OCI-LY7 (cell line): ENCODE measurements around the gene KLF2. TPM values are rescaled to one million over a fixed set of nuclear protein-coding genes. Genes with fewer than 3 reads are reported as not detected.
A peak's percentile ranks its signal among the peaks of the same experiment; 100 is the strongest.

Source experiments
- BruUV-seq: library from RNA; stranded (reverse); fragments of 400-500 nt; replicated peaks from 2 replicates; lab custom pipeline; 2021; lab: Mats Ljungman, UMichigan
- CTCF ChIA-PET: fragments of 300-600 bp; sonication (Branson Sonifier 250); formaldehyde crosslinking; loops from one replicate; lab custom pipeline; 2022; ENCODE audit warnings: antibody characterized with exemption; ENCODE audit not compliant: unreplicated experiment; lab: Charles Lee
- POLR2A ChIA-PET: fragments of 300-600 bp; sonication (Branson Sonifier 250); formaldehyde crosslinking; loops from one replicate; lab custom pipeline; 2022; ENCODE audit warnings: antibody characterized with exemption; lab: Charles Lee
- DNase-seq: peaks from one replicate; pipeline ENCODE4 v3.0.0-alpha.2; 2015; ENCODE audit warnings: low spot score
- H2AFZ ChIP-seq: fragments of 200-600 bp; sonication (generic), shearing (Covaris generic); 2 replicates; pipeline ENCODE4 v1.6.1; 2014; ENCODE audit warnings: mild to moderate bottlenecking, antibody characterized with exemption, low read length, moderate library complexity
- H3K27ac ChIP-seq: fragments of 200-600 bp; sonication (generic); 2 replicates; pipeline ENCODE4 v1.5.1; 2014; ENCODE audit warnings: mixed run types, low read depth, mild to moderate bottlenecking, moderate library complexity, low read length, inconsistent platforms; ENCODE audit not compliant: poor library complexity, severe bottlenecking
- H3K36me3 ChIP-seq: fragments of 200-600 bp; sonication (generic); 2 replicates; pipeline ENCODE4 v1.6.1; 2014; ENCODE audit warnings: mild to moderate bottlenecking, antibody characterized with exemption, low read length, moderate library complexity, mixed read lengths; ENCODE audit not compliant: insufficient read depth
- H3K4me1 ChIP-seq: fragments of 200-600 bp; sonication (generic); 2 replicates; pipeline ENCODE4 v1.5.1; 2014; ENCODE audit warnings: mild to moderate bottlenecking, low read length; ENCODE audit not compliant: insufficient read depth, poor library complexity, severe bottlenecking
- H3K4me2 ChIP-seq: fragments of 200-600 bp; sonication (generic); 2 replicates; pipeline ENCODE4 v1.6.1; 2014; ENCODE audit warnings: mild to moderate bottlenecking, low read length
- H3K4me3 ChIP-seq: fragments of 200-600 bp; sonication (generic); 2 replicates; pipeline ENCODE4 v1.5.1; 2014; ENCODE audit warnings: mild to moderate bottlenecking, low read depth, low read length; ENCODE audit not compliant: poor library complexity, severe bottlenecking
- H3K79me2 ChIP-seq: fragments of 200-600 bp; sonication (generic); 2 replicates; pipeline ENCODE4 v1.6.1; 2016; ENCODE audit warnings: low read depth, mild to moderate bottlenecking, low read length, moderate library complexity, mixed read lengths; ENCODE audit not compliant: insufficient read depth
- H3K9me2 ChIP-seq: fragments of 200-600 bp; sonication (generic); 2 replicates; pipeline ENCODE4 v1.6.1; 2016; ENCODE audit warnings: mild to moderate bottlenecking, low read length, mixed read lengths; ENCODE audit not compliant: insufficient read depth
- H3K9me3 ChIP-seq: fragments of 200-600 bp; sonication (generic); 2 replicates; pipeline ENCODE4 v1.6.1; 2014; ENCODE audit warnings: mild to moderate bottlenecking, mixed run types, low read length, mixed read lengths
- H4K20me1 ChIP-seq: fragments of 200-600 bp; sonication (generic); 2 replicates; pipeline ENCODE4 v1.6.1; 2014; ENCODE audit warnings: mild to moderate bottlenecking, antibody characterized with exemption, low read length, moderate library complexity, mixed read lengths; ENCODE audit not compliant: insufficient read depth
- EZH2phosphoT487 ChIP-seq: fragments of 200-600 bp; sonication (generic); IDR thresholded peaks from 2 replicates; pipeline ENCODE4 v1.6.1; 2018; ENCODE audit warnings: low read depth, borderline replicate concordance, mild to moderate bottlenecking, mixed run types, antibody characterized with exemption, low read length, moderate library complexity, mixed read lengths
- intact Hi-C: fragments of 100-400 bp; cut with micrococcal nuclease; formaldehyde crosslinking; loops from one replicate; pipeline ENCODE4 v1.10.0; 2022; ENCODE audit not compliant: unreplicated experiment
- total RNA-seq, 2 experiments: library from RNA; depleted of rRNA in 1 of 2; stranded (reverse); fragments of >200 nt in 1 of 2; shearing (Covaris generic) in 1 of 2; gene quantifications; 2 replicates each; pipeline ENCODE4 v1.2.3, GENCODE V29; 2014 to 2022
- TF ChIP-seq, protein P1 (sequence below): fragments of 200-600 bp; sonication (generic); conservative IDR thresholded peaks from 2 replicates; pipeline ENCODE4 v1.5.1; 2014; ENCODE audit warnings: mild to moderate bottlenecking, antibody characterized with exemption, low read length, moderate library complexity, mixed read lengths

KLF2 gene
- total RNA-seq, 2 experiments from 2014 or later, result 6.2 to 8.6 TPM

DNA sequence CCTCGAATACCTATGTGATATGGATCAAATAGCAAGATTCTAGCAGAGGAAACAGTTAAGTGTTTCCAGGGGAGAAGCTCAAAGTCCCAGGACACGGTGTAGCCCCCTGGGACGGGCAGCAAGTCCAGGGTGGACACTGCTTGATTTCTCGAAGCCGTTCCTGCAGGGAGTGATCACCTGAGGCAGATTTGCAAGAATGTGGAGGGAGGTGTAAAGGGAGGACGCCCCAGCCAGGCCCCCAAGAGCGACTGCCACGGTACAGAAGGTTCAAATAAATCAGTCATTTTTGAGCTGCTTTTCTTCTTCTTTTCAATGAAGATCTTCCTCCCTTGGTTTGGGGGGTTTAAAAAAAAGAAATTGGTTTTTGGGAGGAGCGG lies 41.4 kb downstream of the KLF2 start:
- no TSS peak for BruUV-seq
- POLR2A ChIA-PET, result interaction anchor here (1.3 to 1.6 kb wide), 2 partner anchors 17 to 38 kb away, joined by 3 to 6 read pairs; no protein-coding TSS in a partner anchor
- intact Hi-C loops, result loop anchor here (2.0 kb wide), 2 partner anchors 17 to 37 kb away; no protein-coding TSS in a partner anchor

DNA sequence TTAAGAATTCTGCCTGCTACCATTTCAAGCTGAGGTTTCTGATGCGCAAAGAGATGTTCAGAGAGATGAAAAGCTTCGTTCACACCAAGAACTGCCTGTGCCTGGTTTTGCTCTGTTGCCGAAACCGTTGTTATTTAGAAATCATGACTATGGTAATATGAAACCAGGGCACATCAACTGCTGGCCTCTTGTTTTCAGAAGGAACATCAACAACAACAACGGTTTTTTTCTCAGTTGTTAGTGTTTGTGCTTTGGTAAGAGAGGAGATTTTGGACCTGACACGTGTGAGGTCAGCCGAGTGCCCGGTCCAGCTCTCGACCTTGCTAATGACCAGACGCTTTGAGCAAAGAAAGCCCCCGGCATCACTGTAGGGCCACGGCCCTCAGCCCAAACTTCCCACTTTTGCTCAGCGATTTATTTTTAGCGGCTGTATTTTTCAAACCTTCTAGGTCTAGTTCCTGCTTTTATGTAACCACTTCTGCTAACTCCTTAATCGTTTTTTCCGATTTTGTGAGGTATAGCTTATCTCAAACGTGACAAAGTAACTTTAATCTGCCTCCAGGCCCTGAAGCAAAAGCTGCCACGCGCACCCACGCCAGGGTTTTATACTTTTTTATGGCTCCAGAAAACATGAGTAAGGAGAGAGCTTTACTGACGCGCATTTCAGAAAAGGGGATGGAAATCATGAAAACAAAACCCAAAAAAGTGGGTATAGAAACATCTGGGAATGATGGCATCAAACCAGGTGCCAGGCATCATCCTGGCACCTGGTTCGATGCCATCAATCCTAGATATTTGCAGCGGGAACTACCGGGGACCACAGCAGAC lies 42.0 kb downstream of the KLF2 start:
- DNase-seq, result peak; percentile 74
- ChIA-PET POLR2A (interaction anchor here (1.0 to 1.6 kb wide), 3 partner anchors 16 to 219 kb away, joined by 3 to 6 read pairs (median 5); no protein-coding TSS in a partner anchor), CTCF (interaction anchor here (0.6 to 1.2 kb wide), 2 partner anchors 16 to 24 kb away, joined by 3 read pairs; no protein-coding TSS in a partner anchor)
- H3K36me3 ChIP-seq, result peaks cover 8% of the 10 kb centered on the region; the same call in 1 of the 2 replicates
- peaks cover 3% of the 10 kb centered on the region; the same call in 1 of the 2 replicates for H4K20me1 ChIP-seq
- peaks cover 64% of the 10 kb centered on the region for H3K4me1 ChIP-seq
- no peaks in the 10 kb centered on the region for H3K9me3 ChIP-seq
- intact Hi-C loops, result loop anchor here (2.0 kb wide), 2 partner anchors 16 to 38 kb away; no protein-coding TSS in a partner anchor
- H3K27ac ChIP-seq, result peak overlapping the region; percentile 76
- no TSS peak for BruUV-seq
- peak overlapping the region; percentile 73 for H3K4me2 ChIP-seq
- no peak overlapping the region for H2AFZ ChIP-seq
- H3K9me2 ChIP-seq, result no peaks in the 10 kb centered on the region
- no peak for TF ChIP-seq EZH2phosphoT487
- TF ChIP-seq, protein P1, sequence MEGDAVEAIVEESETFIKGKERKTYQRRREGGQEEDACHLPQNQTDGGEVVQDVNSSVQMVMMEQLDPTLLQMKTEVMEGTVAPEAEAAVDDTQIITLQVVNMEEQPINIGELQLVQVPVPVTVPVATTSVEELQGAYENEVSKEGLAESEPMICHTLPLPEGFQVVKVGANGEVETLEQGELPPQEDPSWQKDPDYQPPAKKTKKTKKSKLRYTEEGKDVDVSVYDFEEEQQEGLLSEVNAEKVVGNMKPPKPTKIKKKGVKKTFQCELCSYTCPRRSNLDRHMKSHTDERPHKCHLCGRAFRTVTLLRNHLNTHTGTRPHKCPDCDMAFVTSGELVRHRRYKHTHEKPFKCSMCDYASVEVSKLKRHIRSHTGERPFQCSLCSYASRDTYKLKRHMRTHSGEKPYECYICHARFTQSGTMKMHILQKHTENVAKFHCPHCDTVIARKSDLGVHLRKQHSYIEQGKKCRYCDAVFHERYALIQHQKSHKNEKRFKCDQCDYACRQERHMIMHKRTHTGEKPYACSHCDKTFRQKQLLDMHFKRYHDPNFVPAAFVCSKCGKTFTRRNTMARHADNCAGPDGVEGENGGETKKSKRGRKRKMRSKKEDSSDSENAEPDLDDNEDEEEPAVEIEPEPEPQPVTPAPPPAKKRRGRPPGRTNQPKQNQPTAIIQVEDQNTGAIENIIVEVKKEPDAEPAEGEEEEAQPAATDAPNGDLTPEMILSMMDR, result no peak
- no peaks in the 10 kb centered on the region for H3K79me2 ChIP-seq
- H3K4me3 ChIP-seq, result peak overlapping the region; percentile 52

More for the DNA sequence above, 41.4 kb downstream of the KLF2 start:
- peaks cover 3% of the 10 kb centered on the region; the same call in 1 of the 2 replicates for H4K20me1 ChIP-seq
- no peak for DNase-seq
- H3K4me1 ChIP-seq, result peaks cover 58% of the 10 kb centered on the region
- no peak overlapping the region for H2AFZ ChIP-seq
- peak overlapping the region; percentile 76 for H3K27ac ChIP-seq
- CTCF ChIA-PET, result interaction anchor here (0.6 to 1.2 kb wide), 3 partner anchors 17 to 108 kb away, joined by 3 read pairs; no protein-coding TSS in a partner anchor
- no peaks in the 10 kb centered on the region for H3K9me3 ChIP-seq
- TF ChIP-seq, protein P1, result no peak
- TF ChIP-seq EZH2phosphoT487, result no peak
- H3K79me2 ChIP-seq, result no peaks in the 10 kb centered on the region
- H3K9me2 ChIP-seq, result no peaks in the 10 kb centered on the region
- H3K4me3 ChIP-seq, result peak overlapping the region; percentile 52
- H3K36me3 ChIP-seq, result peaks cover 13% of the 10 kb centered on the region; the same call in 1 of the 2 replicates
- peak overlapping the region; percentile 73 for H3K4me2 ChIP-seq
